ENCODE measurements around the gene C2. TPM values are rescaled to one million over a fixed set of nuclear protein-coding genes. Genes with fewer than 3 reads are reported as not detected.
A peak's percentile ranks its signal among the peaks of the same experiment; 100 is the strongest.
"Not testable (repeated sequence)": the region's sequence is repeated elsewhere in the genome, so short reads cannot be mapped to it uniquely, and the experiment has no call there.

Gene C2
- total and polyA plus RNA-seq, 3 experiments from 2014 or later: 0.70 to 0.73 TPM; not detected in 1

GRCh38 chr6:31900917-31901414 is 26.6 kb upstream of the C2 start:
- peaks cover 0 to 16% (median 0%) of the 10 kb centered on the region in 3 donors for H3K36me3 Mint-ChIP-seq
- no peaks in the 10 kb centered on the region for H3K9me3 ChIP-seq (ENCODE audit: low read length)
- H3K4me3 ChIP-seq (ENCODE audit: low read length): peak overlapping the region; percentile 34
- no peaks in the 10 kb centered on the region for H3K27me3 ChIP-seq (ENCODE audit: insufficient read depth, low read length, poor library complexity, severe bottlenecking)
- peak overlapping the region in 2 of 8 donors; percentile 63 to 86 for H3K27ac Mint-ChIP-seq
- peaks cover 29 to 47% (median 40%) of the 10 kb centered on the region in 3 donors for H3K4me1 Mint-ChIP-seq
- H3K27me3 Mint-ChIP-seq: no peaks in the 10 kb centered on the region
- no peak for DNase-seq
- H3K36me3 ChIP-seq (ENCODE audit: insufficient read depth, low read length): no peaks in the 10 kb centered on the region
- no peak overlapping the region for H3K27ac ChIP-seq (ENCODE audit: low read depth, low read length)
- ChIA-PET POLR2A (interaction anchor here (0.5 kb wide), 1 partner anchor 348 kb away, joined by 4 read pairs; no protein-coding TSS in a partner anchor), CTCF (no interaction called here)
- H3K4me3 Mint-ChIP-seq: peak overlapping the region; percentile 59 to 89 (median 70)
- H3K9me3 Mint-ChIP-seq: no peaks in the 10 kb centered on the region
- H3K4me1 ChIP-seq (ENCODE audit: insufficient read depth, low read length): peaks cover 41% of the 10 kb centered on the region

- Mint-ChIP-seq H3K4me1 (peaks cover 26 to 41% (median 34%) of the 10 kb centered on the region in 3 donors), H3K27me3 (peaks cover 0 to 3% of the 10 kb centered on the region in 2 donors), H3K27ac (peak overlapping the region in 4 of 8 donors; percentile 43 to 86 (median 78)), H3K36me3 (peaks cover 0 to 12% (median 0%) of the 10 kb centered on the region in 3 donors), H3K4me3 (peak overlapping the region; percentile 59 to 89 (median 70)), H3K9me3 (no peaks in the 10 kb centered on the region)
- peak overlapping the region; percentile 57 for H3K27ac ChIP-seq (ENCODE audit: low read depth, low read length)
- POLR2A ChIA-PET: interaction anchor here (0.6 to 1.3 kb wide), 2 partner anchors 39 to 72 kb away, joined by 4 to 6 read pairs; partner anchors contain the start of gene NEU1
- H3K4me3 ChIP-seq (ENCODE audit: low read length): peak overlapping the region; percentile 34
- no peaks in the 10 kb centered on the region for H3K9me3 ChIP-seq (ENCODE audit: low read length)
- CTCF ChIA-PET: no interaction called here
- H3K36me3 ChIP-seq (ENCODE audit: insufficient read depth, low read length): no peaks in the 10 kb centered on the region
- H3K27me3 ChIP-seq (ENCODE audit: insufficient read depth, low read length, poor library complexity, severe bottlenecking): no peaks in the 10 kb centered on the region
- H3K4me1 ChIP-seq (ENCODE audit: insufficient read depth, low read length): peaks cover 36% of the 10 kb centered on the region
- peak; percentile 55 to 83 (median 62) for DNase-seq
Measured at GRCh38 chr6:31901415-31901952, 26.0 kb upstream of the C2 start.

GRCh38 chr6:31901953-31902643 is 25.4 kb upstream of the C2 start, which contains the start of gene ZBTB12:
Gene ZBTB12 (minus strand): TSS chr6:31902086. CDS start chr6:31901305, 781 bp downstream.
- peak within 1 kb of the TSS; percentile 57 for H3K27ac ChIP-seq (ENCODE audit: low read depth, low read length)
- Mint-ChIP-seq H3K36me3 (peaks cover 0 to 10% (median 0%) of the 10 kb centered on the region in 3 donors), H3K27me3 (peaks cover 0 to 4% of the 10 kb centered on the region in 2 donors), H3K27ac (peak within 1 kb of the TSS; percentile 78 to 96 (median 90)), H3K4me3 (peak within 1 kb of the TSS; percentile 74 to 92 (median 89)), H3K9me3 (no peaks in the 10 kb centered on the region), H3K4me1 (peaks cover 24 to 39% (median 32%) of the 10 kb centered on the region in 3 donors)
- H3K4me3 ChIP-seq (ENCODE audit: low read length): peak within 1 kb of the TSS; percentile 82
- peak; percentile 78 to 91 (median 84) for DNase-seq
- H3K27me3 ChIP-seq (ENCODE audit: insufficient read depth, low read length, poor library complexity, severe bottlenecking): no peaks in the 10 kb centered on the region
- no peaks in the 10 kb centered on the region for H3K36me3 ChIP-seq (ENCODE audit: insufficient read depth, low read length)
- H3K9me3 ChIP-seq (ENCODE audit: low read length): no peaks in the 10 kb centered on the region
- peaks cover 32% of the 10 kb centered on the region for H3K4me1 ChIP-seq (ENCODE audit: insufficient read depth, low read length)
- ChIA-PET CTCF (interaction anchor here (1.0 to 1.4 kb wide), 2 partner anchors 18 to 50 kb away, joined by 3 to 4 read pairs; no protein-coding TSS in a partner anchor), POLR2A (interaction anchor here (0.6 to 1.3 kb wide), 5 partner anchors 40 to 325 kb away, joined by 3 to 6 read pairs (median 4); partner anchors contain the start of genes LSM2, NELFE, NEU1 and SKIC2)

- no peaks in the 10 kb centered on the region for H3K9me3 ChIP-seq (ENCODE audit: low read length)
- no peak overlapping the region for H3K4me3 ChIP-seq (ENCODE audit: low read length)
- no peaks in the 10 kb centered on the region for H3K27me3 ChIP-seq (ENCODE audit: insufficient read depth, low read length, poor library complexity, severe bottlenecking)
- Mint-ChIP-seq H3K9me3 (no peaks in the 10 kb centered on the region), H3K27me3 (peaks cover 0 to 10% of the 10 kb centered on the region in 2 donors), H3K36me3 (no peaks in the 10 kb centered on the region), H3K27ac (no peak overlapping the region), H3K4me3 (peak overlapping the region in 3 of 7 donors; percentile 7 to 89 (median 24)), H3K4me1 (peaks cover 16 to 27% (median 21%) of the 10 kb centered on the region in 3 donors)
- H3K27ac ChIP-seq (ENCODE audit: low read depth, low read length): no peak overlapping the region
- ChIA-PET CTCF (no interaction called here), POLR2A (no interaction called here)
- no peak for DNase-seq
- peaks cover 26% of the 10 kb centered on the region for H3K4me1 ChIP-seq (ENCODE audit: insufficient read depth, low read length)
- H3K36me3 ChIP-seq (ENCODE audit: insufficient read depth, low read length): no peaks in the 10 kb centered on the region
Measured at GRCh38 chr6:31903957-31904356, 23.6 kb upstream of the C2 start.

- H3K27ac Mint-ChIP-seq: no peak overlapping the region
- Histone ChIP-seq H3K9me3 (ENCODE audit: low read length) (no peaks in the 10 kb centered on the region), H3K4me3 (ENCODE audit: low read length) (no peak overlapping the region), H3K27ac (ENCODE audit: low read depth, low read length) (no peak overlapping the region), H3K36me3 (ENCODE audit: insufficient read depth, low read length) (no peaks in the 10 kb centered on the region), H3K27me3 (ENCODE audit: insufficient read depth, low read length, poor library complexity, severe bottlenecking) (no peaks in the 10 kb centered on the region), H3K4me1 (ENCODE audit: insufficient read depth, low read length) (peaks cover 16% of the 10 kb centered on the region)
- H3K27me3 Mint-ChIP-seq: peaks cover 0 to 12% of the 10 kb centered on the region in 2 donors
- H3K4me3 Mint-ChIP-seq: peak overlapping the region in 2 of 7 donors; percentile 51 to 68
- H3K9me3 Mint-ChIP-seq: no peaks in the 10 kb centered on the region
- peaks cover 10 to 16% (median 10%) of the 10 kb centered on the region in 3 donors for H3K4me1 Mint-ChIP-seq
- DNase-seq: no peak
- no peaks in the 10 kb centered on the region for H3K36me3 Mint-ChIP-seq
- POLR2A ChIA-PET: interaction anchor here (0.6 kb wide), 1 partner anchor 1441 kb away, joined by 3 read pairs; no protein-coding TSS in a partner anchor
- CTCF ChIA-PET: no interaction called here
Measured at GRCh38 chr6:31905041-31905440, 22.5 kb upstream of the C2 start.

GRCh38 chr6:31906122-31906521 is 21.4 kb upstream of the C2 start:
- H3K4me1 Mint-ChIP-seq: peaks cover 10 to 12% (median 10%) of the 10 kb centered on the region in 3 donors

GRCh38 chr6:31906727-31907126 is 20.8 kb upstream of the C2 start:
- CTCF ChIA-PET: interaction anchor here (1.4 kb wide), 1 partner anchor 11 kb away, joined by 3 read pairs; no protein-coding TSS in a partner anchor
- H3K4me3 ChIP-seq (ENCODE audit: low read length); H3K9me3 Mint-ChIP-seq; H3K4me1 ChIP-seq (ENCODE audit: insufficient read depth, low read length); H3K36me3 Mint-ChIP-seq; H3K27ac ChIP-seq (ENCODE audit: low read depth, low read length); H3K9me3 ChIP-seq (ENCODE audit: low read length); H3K36me3 ChIP-seq (ENCODE audit: insufficient read depth, low read length); H3K27me3 ChIP-seq (ENCODE audit: insufficient read depth, low read length, poor library complexity, severe bottlenecking); DNase-seq; H3K4me3 Mint-ChIP-seq: not testable (repeated sequence)
- Mint-ChIP-seq H3K4me1 (peaks cover 9 to 10% (median 10%) of the 10 kb centered on the region in 3 donors), H3K27me3 (peaks cover 0 to 16% of the 10 kb centered on the region in 2 donors), H3K27ac (peak overlapping the region in 1 of 8 donors; percentile 67)
- POLR2A ChIA-PET: interaction anchor here (0.7 kb wide), 1 partner anchor 12 kb away, joined by 3 read pairs; no protein-coding TSS in a partner anchor

More at GRCh38 chr6:31906122-31906521, 21.4 kb upstream of the C2 start:
- Mint-ChIP-seq H3K36me3 (no peaks in the 10 kb centered on the region), H3K9me3 (no peaks in the 10 kb centered on the region), H3K27ac (no peak overlapping the region), H3K27me3 (peaks cover 0 to 16% of the 10 kb centered on the region in 2 donors), H3K4me3 (peak overlapping the region in 2 of 7 donors; percentile 13 to 33)
- DNase-seq: no peak
- ChIA-PET CTCF (no interaction called here), POLR2A (no interaction called here)
- H3K4me1 ChIP-seq (ENCODE audit: insufficient read depth, low read length): peaks cover 11% of the 10 kb centered on the region
- H3K4me3 ChIP-seq (ENCODE audit: low read length): no peak overlapping the region
- no peaks in the 10 kb centered on the region for H3K9me3 ChIP-seq (ENCODE audit: low read length)
- H3K36me3 ChIP-seq (ENCODE audit: insufficient read depth, low read length): no peaks in the 10 kb centered on the region
- H3K27ac ChIP-seq (ENCODE audit: low read depth, low read length): no peak overlapping the region
- H3K27me3 ChIP-seq (ENCODE audit: insufficient read depth, low read length, poor library complexity, severe bottlenecking): no peaks in the 10 kb centered on the region
